Astrocyte of the cerebellum (primary cell): ENCODE measurements around the gene CUBN.

Source experiments
- DNase-seq: peaks from one replicate; pipeline ENCODE4 v3.0.0-alpha.2; 2011; ENCODE audit warnings: low read depth
- H3K4me3 ChIP-seq: 2 replicates; pipeline ENCODE4 v1.5.1; 2011; ENCODE audit warnings: mild to moderate bottlenecking, low read depth, low read length, moderate library complexity
- CTCF ChIP-seq: IDR thresholded peaks from 2 replicates; pipeline ENCODE4 v1.5.1; 2012; ENCODE audit warnings: low read length, low read depth, moderate library complexity, mild to moderate bottlenecking; ENCODE audit errors: missing control alignments
- in situ Hi-C: cut with HindIII; loops from 2 replicates; pipeline ENCODE4 v1.10.0; 2017; ENCODE audit warnings: low sequenced_read_pairs

CUBN gene

GRCh38 chr10:16902606-16903005 is 227.0 kb downstream of the CUBN start:
- no peak for DNase-seq
- TF ChIP-seq CTCF = no peak
- in situ Hi-C loops = no loop called here
- no peak overlapping the region for H3K4me3 ChIP-seq

GRCh38 chr10:16901106-16901505 is 228.5 kb downstream of the CUBN start:
- no peak for TF ChIP-seq CTCF
- DNase-seq = no peak
- in situ Hi-C loops = no loop called here
- H3K4me3 ChIP-seq = no peak overlapping the region

- in situ Hi-C loops = no loop called here
- TF ChIP-seq CTCF = no peak
- no peak overlapping the region for H3K4me3 ChIP-seq
- no peak for DNase-seq
These were observed 232.6 kb downstream of the CUBN start for GRCh38 chr10:16896993-16897392.

- in situ Hi-C loops = no loop called here
- no peak for DNase-seq
- no peak for TF ChIP-seq CTCF
- no peak overlapping the region for H3K4me3 ChIP-seq
These were observed 234.8 kb downstream of the CUBN start for GRCh38 chr10:16894821-16895220.

- H3K4me3 ChIP-seq = no peak overlapping the region
- in situ Hi-C loops = no loop called here
- DNase-seq = no peak
- no peak for TF ChIP-seq CTCF
These were observed 235.9 kb downstream of the CUBN start for GRCh38 chr10:16893664-16894063.

- in situ Hi-C loops = no loop called here
- DNase-seq = peak; percentile 33
These were observed 238.0 kb downstream of the CUBN start for GRCh38 chr10:16891375-16892313.

More at GRCh38 chr10:16891375-16892313, 238.0 kb downstream of the CUBN start:
- no peak overlapping the region for H3K4me3 ChIP-seq
- TF ChIP-seq CTCF = peak; percentile 51
